Measurements from ENCODE around the gene LCN1. TPM values are rescaled to one million over a fixed set of nuclear protein-coding genes. Genes with fewer than 3 reads are reported as not detected.
A peak's percentile ranks its signal among the peaks of the same experiment; 100 is the strongest.

Gene LCN1
- total RNA-seq, 1 experiment from 2014 or later, result not detected

DNA sequence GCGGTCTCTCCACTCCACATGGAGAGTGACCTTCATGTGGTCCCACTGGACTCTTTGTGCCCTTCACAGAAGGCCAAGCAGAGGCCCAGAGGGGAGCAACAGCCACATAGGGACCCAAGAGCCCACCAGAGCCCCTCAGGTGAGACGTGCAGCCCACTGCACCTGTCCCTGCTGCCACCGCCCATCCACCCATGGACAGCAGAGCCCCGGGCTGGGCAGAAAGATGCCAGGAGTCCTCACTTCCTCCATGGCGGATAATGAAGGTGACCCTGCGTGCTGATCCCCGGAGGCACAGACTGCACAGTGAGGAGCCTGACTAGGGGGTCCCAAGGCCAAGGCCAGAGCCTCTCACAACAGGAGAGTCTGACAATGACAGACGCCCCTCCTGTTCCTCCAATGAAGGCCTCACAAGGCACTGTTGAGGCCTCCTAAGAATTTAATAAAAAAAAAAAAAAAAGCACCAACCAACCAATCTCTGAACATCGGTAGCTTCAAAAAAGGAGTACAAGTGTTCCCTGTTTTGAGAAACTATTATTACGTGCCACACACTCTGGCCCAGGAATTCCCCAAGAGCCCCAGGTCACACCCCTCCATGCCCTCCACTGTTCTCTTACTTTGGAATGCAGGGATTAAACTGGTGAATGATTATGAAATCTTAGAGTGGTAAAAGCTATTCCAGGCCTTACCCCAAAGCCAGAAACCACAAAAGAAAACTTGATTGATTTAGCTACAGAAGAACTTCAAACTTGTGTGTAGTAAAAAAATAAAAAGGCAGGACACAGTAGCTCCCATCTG, 44.5 kb upstream of the LCN1 start:
- CTCF ChIA-PET, result interaction anchor here (0.8 to 1.0 kb wide), 2 partner anchors 9 to 53 kb away, joined by 4 to 5 read pairs; no protein-coding TSS in a partner anchor
- Mint-ChIP-seq H3K4me3 (ENCODE audit: unreplicated experiment) (no peak overlapping the region), H3K9me3 (ENCODE audit: unreplicated experiment) (no peaks in the 10 kb centered on the region), H3K4me1 (ENCODE audit: insufficient read depth, unreplicated experiment) (no peaks in the 10 kb centered on the region), H3K27ac (ENCODE audit: low read depth, unreplicated experiment) (peak overlapping the region; percentile 7), H3K36me3 (ENCODE audit: insufficient read depth, unreplicated experiment) (no peaks in the 10 kb centered on the region), H3K27me3 (ENCODE audit: insufficient read depth, unreplicated experiment) (no peaks in the 10 kb centered on the region)
- BruUV-seq (replicated peaks), result no TSS peak
- POLR2A ChIA-PET, result interaction anchor here (0.7 to 1.4 kb wide), 3 partner anchors 22 to 995 kb away, joined by 3 read pairs; no protein-coding TSS in a partner anchor
- intact Hi-C loops (cut with micrococcal nuclease), result no loop called here
- DNase-seq (ENCODE audit: unreplicated experiment), result peak; percentile 63
- TF ChIP-seq, protein P1, sequence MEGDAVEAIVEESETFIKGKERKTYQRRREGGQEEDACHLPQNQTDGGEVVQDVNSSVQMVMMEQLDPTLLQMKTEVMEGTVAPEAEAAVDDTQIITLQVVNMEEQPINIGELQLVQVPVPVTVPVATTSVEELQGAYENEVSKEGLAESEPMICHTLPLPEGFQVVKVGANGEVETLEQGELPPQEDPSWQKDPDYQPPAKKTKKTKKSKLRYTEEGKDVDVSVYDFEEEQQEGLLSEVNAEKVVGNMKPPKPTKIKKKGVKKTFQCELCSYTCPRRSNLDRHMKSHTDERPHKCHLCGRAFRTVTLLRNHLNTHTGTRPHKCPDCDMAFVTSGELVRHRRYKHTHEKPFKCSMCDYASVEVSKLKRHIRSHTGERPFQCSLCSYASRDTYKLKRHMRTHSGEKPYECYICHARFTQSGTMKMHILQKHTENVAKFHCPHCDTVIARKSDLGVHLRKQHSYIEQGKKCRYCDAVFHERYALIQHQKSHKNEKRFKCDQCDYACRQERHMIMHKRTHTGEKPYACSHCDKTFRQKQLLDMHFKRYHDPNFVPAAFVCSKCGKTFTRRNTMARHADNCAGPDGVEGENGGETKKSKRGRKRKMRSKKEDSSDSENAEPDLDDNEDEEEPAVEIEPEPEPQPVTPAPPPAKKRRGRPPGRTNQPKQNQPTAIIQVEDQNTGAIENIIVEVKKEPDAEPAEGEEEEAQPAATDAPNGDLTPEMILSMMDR (IDR thresholded peaks at IDR 0.05; ENCODE audit: unreplicated experiment), result no peak

DNA sequence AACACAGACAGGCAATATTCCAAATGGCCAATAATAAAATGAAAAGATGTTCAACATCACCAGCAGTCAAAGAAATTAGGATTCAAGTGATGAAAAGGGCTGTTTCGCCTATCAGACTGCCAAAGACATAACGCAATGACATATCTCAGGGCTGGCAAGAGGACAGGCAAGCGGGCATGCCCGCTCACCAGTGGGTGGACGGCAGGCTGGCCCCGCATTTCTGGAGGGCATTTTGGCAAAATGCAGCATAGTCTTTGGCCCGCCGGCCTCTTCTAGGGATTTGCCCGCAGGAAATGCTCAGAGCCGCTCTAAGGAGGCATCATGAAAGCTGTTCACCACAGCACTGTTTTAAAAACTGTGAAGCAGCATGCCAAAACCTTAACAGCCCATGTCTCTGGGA, 43.0 kb upstream of the LCN1 start:
- no peaks in the 10 kb centered on the region for H3K4me1 Mint-ChIP-seq (ENCODE audit: insufficient read depth, unreplicated experiment)
- DNase-seq (ENCODE audit: unreplicated experiment), result no peak
- peak overlapping the region; percentile 74 for H3K4me3 Mint-ChIP-seq (ENCODE audit: unreplicated experiment)
- POLR2A ChIA-PET, result interaction anchor here (0.6 to 1.7 kb wide), 6 partner anchors 8 to 1209 kb away, joined by 3 to 6 read pairs (median 3); partner anchors contain the start of gene AGPAT2
- no peaks in the 10 kb centered on the region for H3K27me3 Mint-ChIP-seq (ENCODE audit: insufficient read depth, unreplicated experiment)
- no peaks in the 10 kb centered on the region for H3K9me3 Mint-ChIP-seq (ENCODE audit: unreplicated experiment)
- CTCF ChIA-PET, result no interaction called here
- H3K27ac Mint-ChIP-seq (ENCODE audit: low read depth, unreplicated experiment), result no peak overlapping the region
- BruUV-seq (replicated peaks), result TSS peak; percentile 53
- intact Hi-C loops (cut with micrococcal nuclease), result no loop called here
- no peaks in the 10 kb centered on the region for H3K36me3 Mint-ChIP-seq (ENCODE audit: insufficient read depth, unreplicated experiment)
- TF ChIP-seq, protein P1 (IDR thresholded peaks at IDR 0.05; ENCODE audit: unreplicated experiment), result no peak

DNA sequence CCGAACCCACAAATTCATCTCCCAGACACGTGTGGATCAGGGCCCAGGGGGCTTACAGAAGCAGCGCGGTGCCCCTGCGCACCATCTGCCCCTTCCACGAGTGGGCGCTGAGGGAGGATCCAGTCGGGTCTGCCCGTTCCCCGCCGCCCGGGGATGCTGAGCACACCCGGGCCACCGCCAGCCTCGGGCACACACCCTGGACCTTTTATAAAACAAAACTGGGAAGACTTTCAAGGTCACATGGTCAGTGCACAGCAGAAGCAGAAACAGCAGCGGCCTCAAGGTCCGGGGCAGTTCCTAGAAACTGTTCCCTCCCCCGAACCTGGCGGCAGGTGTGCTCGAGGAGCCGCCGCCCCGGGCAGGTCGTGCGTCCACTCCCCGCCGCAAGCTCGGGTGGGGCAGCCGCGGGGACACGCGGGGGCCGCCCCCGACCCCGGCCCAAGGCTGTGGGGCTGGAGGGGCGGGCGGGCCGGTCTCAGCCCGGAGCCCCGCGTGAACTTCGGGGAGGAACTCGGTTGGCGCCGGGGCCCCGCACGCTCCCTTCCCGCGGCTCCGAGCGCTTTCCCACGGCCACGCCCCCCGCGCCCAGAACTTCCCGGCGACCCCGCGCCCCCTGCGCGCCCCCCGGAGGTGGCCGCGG, 42.3 kb upstream of the LCN1 start:
- peaks cover 3% of the 10 kb centered on the region for H3K36me3 Mint-ChIP-seq (ENCODE audit: insufficient read depth, unreplicated experiment)
- no TSS peak for BruUV-seq (replicated peaks)
- H3K4me1 Mint-ChIP-seq (ENCODE audit: insufficient read depth, unreplicated experiment), result no peaks in the 10 kb centered on the region
- no peaks in the 10 kb centered on the region for H3K9me3 Mint-ChIP-seq (ENCODE audit: unreplicated experiment)
- H3K27ac Mint-ChIP-seq (ENCODE audit: low read depth, unreplicated experiment), result no peak overlapping the region
- DNase-seq (ENCODE audit: unreplicated experiment), result peak; percentile 49
- no peaks in the 10 kb centered on the region for H3K27me3 Mint-ChIP-seq (ENCODE audit: insufficient read depth, unreplicated experiment)
- TF ChIP-seq, protein P1 (IDR thresholded peaks at IDR 0.05; ENCODE audit: unreplicated experiment), result no peak
- intact Hi-C loops (cut with micrococcal nuclease), result no loop called here
- POLR2A ChIA-PET, result interaction anchor here (0.6 to 1.7 kb wide), 3 partner anchors 16 to 1208 kb away, joined by 3 to 6 read pairs (median 4); partner anchors contain the start of gene AGPAT2
- CTCF ChIA-PET, result no interaction called here
- peak overlapping the region; percentile 74 for H3K4me3 Mint-ChIP-seq (ENCODE audit: unreplicated experiment)

DNA sequence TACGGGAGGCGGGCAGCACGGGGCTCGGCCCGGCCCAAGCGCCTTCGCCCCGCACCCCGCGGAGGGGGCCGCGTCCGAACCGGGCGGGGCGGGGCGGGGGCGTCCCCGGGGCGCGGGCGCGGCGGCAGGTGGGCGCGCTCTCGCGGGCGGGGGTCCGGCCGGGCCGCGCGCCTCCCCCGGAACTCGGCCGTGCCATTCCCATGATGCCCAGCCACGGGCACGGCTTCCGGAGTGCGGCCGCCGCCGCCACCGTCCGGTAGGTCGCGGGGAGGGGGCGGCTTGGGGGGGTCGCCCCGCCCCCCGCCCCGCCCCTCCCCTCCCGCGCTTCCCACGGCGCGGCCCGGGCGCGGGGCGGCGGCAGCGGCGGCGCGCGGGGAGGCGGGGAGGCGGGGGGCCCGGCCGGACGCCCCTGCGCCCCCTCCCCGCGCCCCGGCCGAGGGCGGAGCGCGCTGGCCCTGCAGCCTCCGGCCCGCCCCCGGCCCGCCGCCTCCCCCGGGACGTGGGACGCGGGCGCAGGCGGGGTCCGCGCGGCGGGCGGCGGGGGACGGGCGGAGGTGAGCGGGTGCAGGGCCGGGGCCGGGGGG, 41.7 kb upstream of the LCN1 start, which contains the start of gene PPP1R26:
PPP1R26 (plus strand) TSS at position 314 of the 584 bp plus-strand sequence. CDS start 4,729 bp downstream, outside the sequence.
- ChIA-PET CTCF (no interaction called here), POLR2A (interaction anchor here (0.6 to 1.7 kb wide), 6 partner anchors 15 to 1169 kb away, joined by 3 to 14 read pairs (median 5); partner anchors contain the start of gene MRPS2)
- peak within 1 kb of the TSS; percentile 74 for H3K4me3 Mint-ChIP-seq (ENCODE audit: unreplicated experiment)
- no peak within 1 kb of the TSS for H3K27ac Mint-ChIP-seq (ENCODE audit: low read depth, unreplicated experiment)
- no TSS peak for BruUV-seq (replicated peaks)
- H3K36me3 Mint-ChIP-seq (ENCODE audit: insufficient read depth, unreplicated experiment), result peaks cover 9% of the 10 kb centered on the region
- H3K9me3 Mint-ChIP-seq (ENCODE audit: unreplicated experiment), result no peaks in the 10 kb centered on the region
- DNase-seq (ENCODE audit: unreplicated experiment), result no peak
- TF ChIP-seq, protein P1 (IDR thresholded peaks at IDR 0.05; ENCODE audit: unreplicated experiment), result no peak
- no peaks in the 10 kb centered on the region for H3K4me1 Mint-ChIP-seq (ENCODE audit: insufficient read depth, unreplicated experiment)
- intact Hi-C loops (cut with micrococcal nuclease), result no loop called here
- H3K27me3 Mint-ChIP-seq (ENCODE audit: insufficient read depth, unreplicated experiment), result no peaks in the 10 kb centered on the region

All from MCF 10A (cell line).